Measurements from ENCODE around the gene CCR7. TPM values are rescaled to one million over a fixed set of nuclear protein-coding genes. Genes with fewer than 3 reads are reported as not detected.

Gene CCR7
- total and polyA plus RNA-seq, 2 donors (not counting 1 experiment from before 2014, with no cell fraction given) = 116 to 481 TPM

DNA sequence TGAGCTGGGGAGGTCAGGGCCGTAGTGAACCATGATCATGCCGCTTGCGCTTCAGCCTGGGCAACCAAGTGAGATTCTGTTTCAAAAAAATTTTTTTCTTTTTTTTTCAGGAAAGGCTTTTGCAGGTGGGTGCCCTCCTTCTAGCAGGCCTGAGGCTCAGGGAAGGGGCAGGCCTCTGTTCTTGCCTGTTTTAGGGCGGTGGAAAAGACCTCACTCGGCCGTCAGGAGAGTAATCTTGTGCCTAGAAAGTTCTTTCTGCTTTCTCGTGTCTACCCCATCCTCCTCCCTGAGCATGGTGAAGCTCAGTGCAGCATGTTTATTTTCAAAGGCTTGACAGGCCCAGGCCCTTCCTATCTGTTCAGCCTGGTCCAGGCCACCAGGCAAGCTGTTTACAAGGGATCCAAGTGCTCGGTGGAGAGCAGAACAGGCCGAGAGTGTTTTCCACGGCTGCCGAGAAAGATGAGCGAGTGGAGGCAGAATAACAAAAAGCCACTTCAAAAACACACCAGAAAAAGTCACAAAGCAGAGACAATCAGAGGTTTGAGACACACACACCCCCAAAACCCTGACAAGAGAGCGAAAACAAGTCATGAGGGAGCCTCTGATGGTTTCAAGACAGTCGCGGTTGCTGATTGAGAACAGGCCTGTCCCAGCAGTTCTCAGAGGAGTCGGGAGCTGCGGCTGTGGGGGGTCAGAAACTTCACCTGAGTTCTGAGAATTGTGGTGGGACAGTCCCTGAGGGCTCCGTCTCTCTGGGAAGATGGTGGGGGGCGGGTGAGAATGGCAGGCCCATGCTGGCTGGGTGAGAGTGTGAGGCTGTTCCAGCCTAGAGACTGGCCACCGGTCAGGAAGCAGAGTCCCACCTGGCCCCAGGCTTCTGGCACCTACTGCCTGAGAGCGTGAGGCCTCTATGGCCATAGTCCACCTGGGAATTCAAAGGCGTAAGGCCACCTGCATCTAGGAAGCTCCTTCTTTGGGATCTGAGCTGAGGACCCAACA, 37.5 kb upstream of the CCR7 start:
- peak overlapping the region; percentile 78 for H3K27ac Mint-ChIP-seq

More for the DNA sequence above, 37.5 kb upstream of the CCR7 start:
- Histone ChIP-seq H3K27me3 (replicated peaks in 1 of 4; ENCODE audit: control extremely low read depth in 1 of 4, control insufficient read depth in 3 of 4, insufficient read depth in 4 of 4, low read length in 3 of 4) (no peaks in the 10 kb centered on the region), H3K36me3 (replicated peaks in 1 of 2; ENCODE audit: control extremely low read depth in 1 of 2, control insufficient read depth in 1 of 2, extremely low read depth in 1 of 2, insufficient read depth in 2 of 2, low read length in 1 of 2) (no peaks in the 10 kb centered on the region), H2AFZ (ENCODE audit: insufficient read depth, low read depth, low read length, poor library complexity, severe bottlenecking) (peak overlapping the region; percentile 54), H3K9me3 (ENCODE audit: control extremely low read depth in 1 of 3, control insufficient read depth in 2 of 3, insufficient read depth in 1 of 3, low read length in 2 of 3) (no peaks in the 10 kb centered on the region), H3K79me2 (ENCODE audit: control insufficient read depth, insufficient read depth, low read length) (no peaks in the 10 kb centered on the region), H3K27ac (ENCODE audit: low read length in 2 of 2) (no peak overlapping the region), H3K4me2 (replicated peaks; ENCODE audit: low read depth, low read length, poor library complexity, severe bottlenecking) (no peak overlapping the region), H4K20me1 (ENCODE audit: control insufficient read depth, insufficient read depth, low read length, poor library complexity, severe bottlenecking) (no peaks in the 10 kb centered on the region), H3K9ac (ENCODE audit: low read length) (no peak overlapping the region), H3K4me3 (ENCODE audit: control extremely low read depth in 1 of 5, extremely low read depth in 1 of 5, insufficient read depth in 1 of 5, low read depth in 2 of 5, low read length in 4 of 5) (no peak overlapping the region), H3K4me1 (ENCODE audit: control insufficient read depth in 2 of 2, insufficient read depth in 2 of 2, low read length in 2 of 2) (peaks cover 43 to 51% of the 10 kb centered on the region in 2 donors)
- H3K4me1 Mint-ChIP-seq = peaks cover 65% of the 10 kb centered on the region
- CTCF ChIA-PET = interaction anchor here (1.2 to 4.8 kb wide), 4 partner anchors 12 to 120 kb away, joined by 3 to 45 read pairs (median 14); no protein-coding TSS in a partner anchor
- POLR2A ChIA-PET = interaction anchor here (0.6 to 4.1 kb wide), 3 partner anchors 12 to 69 kb away, joined by 3 to 22 read pairs (median 3); no protein-coding TSS in a partner anchor
- H3K4me3 Mint-ChIP-seq = no peak overlapping the region
- DNase-seq (no peak), ATAC-seq (ENCODE audit: low read depth) (no peak)
- H3K27me3 Mint-ChIP-seq = no peaks in the 10 kb centered on the region
- TF ChIP-seq, protein P1, sequence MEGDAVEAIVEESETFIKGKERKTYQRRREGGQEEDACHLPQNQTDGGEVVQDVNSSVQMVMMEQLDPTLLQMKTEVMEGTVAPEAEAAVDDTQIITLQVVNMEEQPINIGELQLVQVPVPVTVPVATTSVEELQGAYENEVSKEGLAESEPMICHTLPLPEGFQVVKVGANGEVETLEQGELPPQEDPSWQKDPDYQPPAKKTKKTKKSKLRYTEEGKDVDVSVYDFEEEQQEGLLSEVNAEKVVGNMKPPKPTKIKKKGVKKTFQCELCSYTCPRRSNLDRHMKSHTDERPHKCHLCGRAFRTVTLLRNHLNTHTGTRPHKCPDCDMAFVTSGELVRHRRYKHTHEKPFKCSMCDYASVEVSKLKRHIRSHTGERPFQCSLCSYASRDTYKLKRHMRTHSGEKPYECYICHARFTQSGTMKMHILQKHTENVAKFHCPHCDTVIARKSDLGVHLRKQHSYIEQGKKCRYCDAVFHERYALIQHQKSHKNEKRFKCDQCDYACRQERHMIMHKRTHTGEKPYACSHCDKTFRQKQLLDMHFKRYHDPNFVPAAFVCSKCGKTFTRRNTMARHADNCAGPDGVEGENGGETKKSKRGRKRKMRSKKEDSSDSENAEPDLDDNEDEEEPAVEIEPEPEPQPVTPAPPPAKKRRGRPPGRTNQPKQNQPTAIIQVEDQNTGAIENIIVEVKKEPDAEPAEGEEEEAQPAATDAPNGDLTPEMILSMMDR (IDR thresholded peaks at IDR 0.05) = no peak
- TF ChIP-seq EZH2 (IDR thresholded peaks at IDR 0.05; ENCODE audit: borderline replicate concordance, insufficient read depth, low read depth, low read length, poor library complexity, severe bottlenecking) = no peak
- intact Hi-C loops (cut with micrococcal nuclease) = no loop called here
- WGBS (ENCODE audit: insufficient coverage) = 85% methylated on average over 19 of the region's 22 CpGs
- H3K9me3 Mint-ChIP-seq (ENCODE audit: insufficient read depth) = no peaks in the 10 kb centered on the region
